Loucy (cell line): Measurements from ENCODE around the gene NUDT3.

Experiments used
- H2AFZ ChIP-seq: fragments of 200-600 bp; sonication (generic); 2 replicates; pipeline ENCODE4 v1.6.0; 2016; ENCODE audit warnings: antibody characterized with exemption, mild to moderate bottlenecking, low read length, moderate library complexity
- H3F3A ChIP-seq: fragments of 200-600 bp; 2 replicates; pipeline ENCODE4 v1.6.0; 2016; ENCODE audit warnings: antibody characterized with exemption, low read depth, mild to moderate bottlenecking
- H3K27me3 ChIP-seq: fragments of 200-600 bp; sonication (generic); 2 replicates; pipeline ENCODE4 v1.6.1; 2014; ENCODE audit warnings: low read length, mild to moderate bottlenecking; ENCODE audit not compliant: insufficient read depth, poor library complexity, severe bottlenecking
- H3K36me3 ChIP-seq: fragments of 200-600 bp; sonication (generic); 2 replicates; pipeline ENCODE4 v1.6.1; 2016; ENCODE audit warnings: low read length; ENCODE audit not compliant: insufficient read depth
- H3K4me1 ChIP-seq: fragments of 200-600 bp; sonication (generic); 2 replicates; pipeline ENCODE4 v1.5.1; 2014; ENCODE audit warnings: low read length, mild to moderate bottlenecking; ENCODE audit not compliant: insufficient read depth, poor library complexity, severe bottlenecking
- H3K4me2 ChIP-seq: fragments of 200-600 bp; sonication (generic); 2 replicates; pipeline ENCODE4 v1.6.0; 2014; ENCODE audit warnings: antibody characterized with exemption, low read length, low read depth, mild to moderate bottlenecking; ENCODE audit not compliant: poor library complexity, severe bottlenecking
- H3K4me3 ChIP-seq: fragments of 200-600 bp; sonication (generic); 2 replicates; pipeline ENCODE4 v1.5.1; 2014; ENCODE audit warnings: low read length, mild to moderate bottlenecking, mixed read lengths; ENCODE audit not compliant: poor library complexity, severe bottlenecking
- H3K79me2 ChIP-seq: fragments of 200-600 bp; sonication (generic); 2 replicates; pipeline ENCODE4 v1.6.1; 2014; ENCODE audit warnings: low read length; ENCODE audit not compliant: insufficient read depth
- H3K9ac ChIP-seq: fragments of 200-600 bp; sonication (generic); 2 replicates; pipeline ENCODE4 v1.6.0; 2014; ENCODE audit warnings: mild to moderate bottlenecking, low read depth, low read length, moderate library complexity; ENCODE audit not compliant: poor library complexity, severe bottlenecking
- H3K9me2 ChIP-seq: fragments of 200-600 bp; sonication (generic); replicated peaks from 2 replicates; pipeline ENCODE4 v1.6.1; 2016; ENCODE audit warnings: low read depth, low read length, mixed read lengths
- H3K9me3 ChIP-seq: fragments of 200-600 bp; sonication (generic); 2 replicates; pipeline ENCODE4 v1.6.1; 2014; ENCODE audit warnings: mild to moderate bottlenecking, antibody characterized with exemption, low read length, low read depth; ENCODE audit not compliant: insufficient read depth
- H4K20me1 ChIP-seq: fragments of 200-600 bp; sonication (generic); 2 replicates; pipeline ENCODE4 v1.6.0; 2014; ENCODE audit warnings: antibody characterized with exemption, low read length, mild to moderate bottlenecking; ENCODE audit not compliant: insufficient read depth, poor library complexity, severe bottlenecking
- CTCF ChIP-seq: fragments of 200-600 bp; sonication (generic); conservative IDR thresholded peaks from 2 replicates; pipeline ENCODE4 v1.5.1; 2014; ENCODE audit warnings: mild to moderate bottlenecking, antibody characterized with exemption, low read length
- EZH2phosphoT487 ChIP-seq: fragments of 200-600 bp; IDR thresholded peaks from 2 replicates; pipeline ENCODE4 v1.6.1; 2018; ENCODE audit warnings: antibody characterized with exemption, mild to moderate bottlenecking, moderate library complexity, borderline replicate concordance

Gene NUDT3

GRCh38 chr6:34316431-34317171 lies 75.9 kb downstream of the NUDT3 start:
- peaks cover 29% of the 10 kb centered on the region; the same call in 1 of the 2 replicates for H3K79me2 ChIP-seq
- peaks cover 10% of the 10 kb centered on the region for H3K4me1 ChIP-seq
- peaks cover 3% of the 10 kb centered on the region for H4K20me1 ChIP-seq
- H3K9me2 ChIP-seq: no peaks in the 10 kb centered on the region
- no peaks in the 10 kb centered on the region; the same call in 1 of the 2 replicates for H3F3A ChIP-seq
- H3K4me2 ChIP-seq: no peak overlapping the region
- TF ChIP-seq CTCF (no peak), EZH2phosphoT487 (no peak)
- H3K4me3 ChIP-seq: no peak overlapping the region
- no peak overlapping the region for H3K9ac ChIP-seq
- H3K9me3 ChIP-seq: no peaks in the 10 kb centered on the region
- H2AFZ ChIP-seq: no peak overlapping the region
- H3K36me3 ChIP-seq: no peaks in the 10 kb centered on the region; the same call in 1 of the 2 replicates
- H3K27me3 ChIP-seq: no peaks in the 10 kb centered on the region

- Histone ChIP-seq H3K9me2 (no peaks in the 10 kb centered on the region), H3K4me2 (no peak overlapping the region), H3F3A (no peaks in the 10 kb centered on the region; the same call in 1 of the 2 replicates), H3K27me3 (no peaks in the 10 kb centered on the region), H3K36me3 (no peaks in the 10 kb centered on the region; the same call in 1 of the 2 replicates), H4K20me1 (peaks cover 3% of the 10 kb centered on the region), H3K9me3 (no peaks in the 10 kb centered on the region), H3K79me2 (peaks cover 33% of the 10 kb centered on the region), H3K4me1 (peaks cover 10% of the 10 kb centered on the region), H3K4me3 (no peak overlapping the region), H2AFZ (no peak overlapping the region), H3K9ac (no peak overlapping the region)
- TF ChIP-seq CTCF (no peak), EZH2phosphoT487 (no peak)
Measured at GRCh38 chr6:34315780-34316179, 76.7 kb downstream of the NUDT3 start.

GRCh38 chr6:34315256-34315655 lies 77.2 kb downstream of the NUDT3 start:
- Histone ChIP-seq H3K36me3 (no peaks in the 10 kb centered on the region; the same call in 1 of the 2 replicates), H3K9me3 (no peaks in the 10 kb centered on the region), H3K9ac (no peak overlapping the region), H3K4me1 (peaks cover 10% of the 10 kb centered on the region), H3F3A (no peaks in the 10 kb centered on the region; the same call in 1 of the 2 replicates), H3K4me2 (no peak overlapping the region), H3K79me2 (peaks cover 37% of the 10 kb centered on the region), H4K20me1 (peaks cover 3% of the 10 kb centered on the region), H2AFZ (no peak overlapping the region), H3K27me3 (no peaks in the 10 kb centered on the region), H3K4me3 (no peak overlapping the region), H3K9me2 (no peaks in the 10 kb centered on the region)
- TF ChIP-seq CTCF (no peak), EZH2phosphoT487 (no peak)
